Endothelial cell of umbilical vein (primary cell): ENCODE data around the gene TRAPPC5. TPM values are rescaled to one million over a fixed set of nuclear protein-coding genes. Genes with fewer than 3 reads are reported as not detected.

Source experiments
- BruUV-seq: library from RNA; stranded (reverse); fragments of 400-500 nt; replicated peaks from 2 replicates; lab custom pipeline; 2021; lab: Mats Ljungman, UMichigan
- CTCF ChIA-PET: fragments of 300-600, 350-600 bp; sonication (Branson Sonifier 250); formaldehyde crosslinking; loops from one replicate; lab custom pipeline; 2021; ENCODE audit warnings: antibody characterized with exemption, inconsistent platforms; lab: Charles Lee
- POLR2A ChIA-PET: fragments of 300-600, 350-600 bp; sonication (Branson Sonifier 250); formaldehyde crosslinking; loops from one replicate; lab custom pipeline; 2021; ENCODE audit warnings: antibody characterized with exemption, inconsistent platforms; lab: Charles Lee
- DNase-seq: peaks from one replicate; pipeline ENCODE4 v3.0.0-alpha.2; 2011; ENCODE audit warnings: low read depth, low spot score
- FAIRE-seq: peaks from 2 replicates; lab custom pipeline; 2011; peaks lifted over from hg19 to GRCh38; lab: Jason Lieb, UNC
- H2AFZ ChIP-seq: 2 replicates; pipeline ENCODE4 v1.6.0; 2012; ENCODE audit warnings: low read depth, low read length, control low read depth, inconsistent platforms
- H3K27ac ChIP-seq: 2 replicates; pipeline ENCODE4 v1.5.1; 2011; ENCODE audit warnings: low read depth, mild to moderate bottlenecking, control low read depth, low read length, moderate library complexity; ENCODE audit not compliant: insufficient read depth
- H3K27me3 ChIP-seq, 2 experiments: 2 replicates each; pipeline versions ENCODE4 v1.6.0 to v1.6.1; 2011; ENCODE audit warnings: low read length in 2 of 2, mixed read lengths in 1 of 2; ENCODE audit not compliant: control insufficient read depth in 2 of 2, insufficient read depth in 2 of 2
- H3K36me3 ChIP-seq, 2 experiments: 2 replicates in 1 of 2; 3 replicates in 1 of 2; pipeline ENCODE4 v1.5.1; 2011; ENCODE audit warnings: low read length in 2 of 2, mild to moderate bottlenecking in 1 of 2, moderate library complexity in 1 of 2; ENCODE audit not compliant: control insufficient read depth in 2 of 2, insufficient read depth in 2 of 2; ENCODE audit errors: extremely low read depth in 1 of 2
- H3K4me1 ChIP-seq: 3 replicates; pipeline ENCODE4 v1.5.1; 2011; ENCODE audit warnings: mild to moderate bottlenecking, low read length; ENCODE audit not compliant: control insufficient read depth, insufficient read depth; ENCODE audit errors: extremely low read depth
- H3K4me2 ChIP-seq: 2 replicates; pipeline ENCODE4 v1.6.1; 2011; ENCODE audit warnings: low read length, control low read depth, mixed read lengths; ENCODE audit not compliant: insufficient read depth
- H3K4me3 ChIP-seq, 3 experiments: fragments of 200-600 bp in 1 of 3; sonication (generic), shearing (Covaris generic) in 1 of 3; replicated peaks in 1 of 3; 2 replicates each; pipeline ENCODE4 v1.5.1; 2011 to 2016; ENCODE audit warnings: control low read depth in 3 of 3, low read length in 3 of 3, mild to moderate bottlenecking in 2 of 3, inconsistent platforms in 1 of 3, low read depth in 1 of 3, moderate library complexity in 1 of 3; ENCODE audit not compliant: insufficient read depth in 1 of 3
- H3K79me2 ChIP-seq: 2 replicates; pipeline ENCODE4 v1.6.0; 2012; ENCODE audit warnings: low read length, inconsistent platforms; ENCODE audit not compliant: control insufficient read depth, insufficient read depth
- H3K9ac ChIP-seq: replicated peaks from 2 replicates; pipeline ENCODE3; 2011; ENCODE audit warnings: low read length, control low read depth; ENCODE audit not compliant: insufficient read depth; ENCODE audit errors: extremely low read depth
- H3K9me1 ChIP-seq: replicated peaks from 3 replicates; pipeline ENCODE4 v1.6.0; 2011; ENCODE audit warnings: mild to moderate bottlenecking, low read length; ENCODE audit not compliant: control insufficient read depth, insufficient read depth; ENCODE audit errors: extremely low read depth
- H3K9me3 ChIP-seq: replicated peaks from 2 replicates; pipeline ENCODE4 v1.5.1; 2012; ENCODE audit warnings: low read length, inconsistent platforms; ENCODE audit not compliant: control insufficient read depth, insufficient read depth
- H4K20me1 ChIP-seq: replicated peaks from 2 replicates; pipeline ENCODE3; 2011; ENCODE audit warnings: mild to moderate bottlenecking, low read length; ENCODE audit not compliant: control insufficient read depth, insufficient read depth; ENCODE audit errors: extremely low read depth
- EZH2 ChIP-seq: IDR thresholded peaks from 2 replicates; pipeline ENCODE4 v1.6.1; 2012; ENCODE audit warnings: borderline replicate concordance, low read depth, mild to moderate bottlenecking, moderate library complexity, low read length, inconsistent platforms; ENCODE audit not compliant: severe bottlenecking
- FOS ChIP-seq: IDR thresholded peaks from 2 replicates; pipeline ENCODE4 v1.6.1; 2011; ENCODE audit warnings: mild to moderate bottlenecking, low read length, moderate library complexity, borderline replicate concordance; ENCODE audit not compliant: insufficient read depth
- GATA2 ChIP-seq: IDR thresholded peaks from 2 replicates; pipeline ENCODE4 v1.7.0; 2011; ENCODE audit warnings: low read depth, mild to moderate bottlenecking, moderate library complexity, mixed read lengths, low read length; ENCODE audit not compliant: insufficient read length, insufficient read depth
- JUN ChIP-seq: IDR thresholded peaks from 2 replicates; pipeline ENCODE4 v1.6.1; 2011; ENCODE audit warnings: borderline replicate concordance, low read depth; ENCODE audit not compliant: insufficient read length, insufficient read depth
- MYC ChIP-seq: IDR thresholded peaks from one replicate; pipeline ENCODE4 v1.6.1; 2011; ENCODE audit warnings: mild to moderate bottlenecking, low read depth, low read length
- POLR2A ChIP-seq: IDR thresholded peaks from 2 replicates; pipeline ENCODE4 v1.6.1; 2012; ENCODE audit warnings: low read depth, mild to moderate bottlenecking, control low read depth, low read length
- POLR2AphosphoS5 ChIP-seq: IDR thresholded peaks from 2 replicates; pipeline ENCODE4 v1.6.1; 2012; ENCODE audit warnings: low read depth, mild to moderate bottlenecking, control low read depth, low read length, moderate library complexity; ENCODE audit not compliant: insufficient read depth
- dilution Hi-C: fragments of 300-500 bp; cut with MboI; formaldehyde crosslinking; loops from one replicate; pipeline ENCODE4 v1.15.0; 2019; ENCODE audit warnings: low sequenced_read_pairs; ENCODE audit not compliant: extremely low pct_ligation_motif_present
- intact Hi-C: fragments of 100-400 bp; cut with micrococcal nuclease; formaldehyde crosslinking; loops from one replicate; pipeline ENCODE4 v1.10.0; 2022
- polyA plus RNA-seq, 4 experiments: library from polyadenylated mRNA; depleted of rRNA in 3 of 4; stranded (reverse) in 3 of 4; unstranded in 1 of 4; fragments of >200 nt; gene quantifications; 2 replicates each; pipeline versions ENCODE4 v1.2.1 to v1.2.3, GENCODE V29; 2011 to 2012; ENCODE audit warnings: missing spikeins in 1 of 4
- total RNA-seq: library from RNA; stranded (reverse); gene quantifications from 2 replicates; pipeline ENCODE4 v1.2.3, GENCODE V29; 2021
- TF ChIP-seq, protein P1 (sequence below): IDR thresholded peaks from 2 replicates; pipeline ENCODE4 v1.6.1; 2011; ENCODE audit not compliant: insufficient read depth, insufficient read length
- TF ChIP-seq, protein P2 (sequence below), 2 donors: IDR thresholded peaks; 1 replicate in 1 of 2; 2 replicates in 1 of 2; pipeline ENCODE4 v1.5.1; 2011; ENCODE audit warnings: low read length in 2 of 2, mild to moderate bottlenecking in 2 of 2, moderate library complexity in 2 of 2, control low read depth in 1 of 2, inconsistent platforms in 1 of 2, low read depth in 1 of 2; ENCODE audit not compliant: insufficient read depth in 1 of 2; ENCODE audit errors: extremely low read depth in 1 of 2

Gene TRAPPC5
- total and polyA plus RNA-seq, 2 donors (not counting 3 experiments of a cell fraction or from before 2014, with no cell fraction given): 114 to 172 TPM

DNA sequence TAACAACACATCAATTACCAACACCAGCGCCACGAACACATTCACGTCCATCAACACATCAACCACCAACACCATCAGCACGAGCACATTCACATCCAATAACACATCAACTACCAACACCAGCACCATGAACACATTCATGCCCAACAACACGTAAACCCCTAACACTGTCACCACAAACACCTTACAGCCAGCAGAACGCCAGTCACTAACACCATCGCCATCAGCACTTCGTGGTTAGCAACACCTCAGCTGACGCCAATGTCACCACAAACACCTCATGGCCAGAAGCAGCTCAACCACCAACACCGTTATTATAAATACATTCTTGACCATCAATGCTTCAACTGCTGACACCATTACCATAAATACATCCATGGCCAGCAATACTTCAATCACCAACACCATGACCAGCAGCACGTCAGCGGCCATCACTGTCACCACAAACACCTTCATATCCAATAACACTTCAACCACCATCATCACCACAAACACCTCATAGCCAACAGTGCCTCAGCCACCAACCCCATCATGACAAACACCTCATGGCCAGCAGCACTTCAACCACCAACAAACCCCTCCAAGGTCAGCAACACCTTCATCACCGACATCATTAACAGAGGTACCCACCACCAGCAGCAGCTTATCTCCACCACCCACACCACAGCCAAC, 11.9 kb downstream of the TRAPPC5 start:
- no peak for DNase-seq
- ChIA-PET CTCF (interaction anchor here (0.8 kb wide), 1 partner anchor 12 kb away, joined by 3 read pairs; the partner anchor contains the start of gene TRAPPC5), POLR2A (no interaction called here)
- Histone ChIP-seq H3K4me1 (no peaks in the 10 kb centered on the region), H3K36me3 (no peaks in the 10 kb centered on the region), H2AFZ (no peak overlapping the region), H3K27me3 (no peaks in the 10 kb centered on the region), H3K4me3 (no peak overlapping the region), H4K20me1 (no peaks in the 10 kb centered on the region), H3K4me2 (no peak overlapping the region), H3K9me3 (no peaks in the 10 kb centered on the region), H3K9ac (no peak overlapping the region), H3K9me1 (no peaks in the 10 kb centered on the region), H3K79me2 (no peaks in the 10 kb centered on the region), H3K27ac (no peak overlapping the region)
- TF ChIP-seq GATA2 (no peak), JUN (no peak), EZH2 (no peak), POLR2AphosphoS5 (no peak), MYC (no peak), FOS (no peak), POLR2A (no peak)
- TF ChIP-seq, protein P1, sequence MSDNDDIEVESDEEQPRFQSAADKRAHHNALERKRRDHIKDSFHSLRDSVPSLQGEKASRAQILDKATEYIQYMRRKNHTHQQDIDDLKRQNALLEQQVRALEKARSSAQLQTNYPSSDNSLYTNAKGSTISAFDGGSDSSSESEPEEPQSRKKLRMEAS: no peak
- TF ChIP-seq, protein P2, sequence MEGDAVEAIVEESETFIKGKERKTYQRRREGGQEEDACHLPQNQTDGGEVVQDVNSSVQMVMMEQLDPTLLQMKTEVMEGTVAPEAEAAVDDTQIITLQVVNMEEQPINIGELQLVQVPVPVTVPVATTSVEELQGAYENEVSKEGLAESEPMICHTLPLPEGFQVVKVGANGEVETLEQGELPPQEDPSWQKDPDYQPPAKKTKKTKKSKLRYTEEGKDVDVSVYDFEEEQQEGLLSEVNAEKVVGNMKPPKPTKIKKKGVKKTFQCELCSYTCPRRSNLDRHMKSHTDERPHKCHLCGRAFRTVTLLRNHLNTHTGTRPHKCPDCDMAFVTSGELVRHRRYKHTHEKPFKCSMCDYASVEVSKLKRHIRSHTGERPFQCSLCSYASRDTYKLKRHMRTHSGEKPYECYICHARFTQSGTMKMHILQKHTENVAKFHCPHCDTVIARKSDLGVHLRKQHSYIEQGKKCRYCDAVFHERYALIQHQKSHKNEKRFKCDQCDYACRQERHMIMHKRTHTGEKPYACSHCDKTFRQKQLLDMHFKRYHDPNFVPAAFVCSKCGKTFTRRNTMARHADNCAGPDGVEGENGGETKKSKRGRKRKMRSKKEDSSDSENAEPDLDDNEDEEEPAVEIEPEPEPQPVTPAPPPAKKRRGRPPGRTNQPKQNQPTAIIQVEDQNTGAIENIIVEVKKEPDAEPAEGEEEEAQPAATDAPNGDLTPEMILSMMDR (IDR thresholded peaks at IDR 0.05; ENCODE audit: extremely low read depth in 1 of 2, insufficient read depth in 1 of 2, low read depth in 1 of 2, low read length in 2 of 2): no peak
- dilution Hi-C loops: no loop called here
- no TSS peak for BruUV-seq
- intact Hi-C loops: no loop called here
- no peak for FAIRE-seq
